Naive B cell (primary cell): ENCODE results near the gene SLC25A33. TPM values are rescaled to one million over a fixed set of nuclear protein-coding genes. Genes with fewer than 3 reads are reported as not detected.

Experiments used
- ATAC-seq, 2 donors: fragments of 150-1000 bp; cut with Tn5 transposase; 2 replicates each; pipeline ENCODE4 v1.10.0; 2021; ENCODE audit warnings: low read depth in 2 of 2, mild to moderate bottlenecking in 2 of 2, moderate library complexity in 2 of 2
- DNase-seq: peaks from one replicate; pipeline ENCODE4 v3.0.0; 2022
- H3K27ac Mint-ChIP-seq, 6 donors: one replicate each; pipeline ENCODE4 v1.8.0; 2020 to 2022; ENCODE audit warnings: mild to moderate bottlenecking in 6 of 6, mixed read lengths in 6 of 6, moderate library complexity in 5 of 6, inconsistent platforms in 2 of 6
- H3K27me3 Mint-ChIP-seq, 3 donors: one replicate each; pipeline ENCODE4 v1.8.0; 2021 to 2022; ENCODE audit warnings: mixed read lengths in 3 of 3, mild to moderate bottlenecking in 1 of 3
- H3K36me3 Mint-ChIP-seq, 2 donors: one replicate each; pipeline ENCODE4 v1.8.0; 2020 to 2022; ENCODE audit warnings: mixed read lengths in 2 of 2, inconsistent platforms in 1 of 2, mild to moderate bottlenecking in 1 of 2
- H3K4me1 Mint-ChIP-seq, 3 donors: one replicate each; pipeline ENCODE4 v1.8.0; 2020 to 2022; ENCODE audit warnings: mixed read lengths in 3 of 3, inconsistent platforms in 1 of 3, mild to moderate bottlenecking in 1 of 3, moderate library complexity in 1 of 3
- H3K4me3 Mint-ChIP-seq, 8 donors: one replicate each; pipeline ENCODE4 v1.8.0; 2020 to 2022; ENCODE audit warnings: mild to moderate bottlenecking in 8 of 8, mixed read lengths in 8 of 8, moderate library complexity in 8 of 8, inconsistent platforms in 2 of 8
- H3K9me3 Mint-ChIP-seq, 7 donors: one replicate each; pipeline ENCODE4 v1.8.0; 2020 to 2022; ENCODE audit warnings: mixed read lengths in 7 of 7, mild to moderate bottlenecking in 5 of 7, inconsistent platforms in 2 of 7, moderate library complexity in 1 of 7
- polyA plus RNA-seq, 6 donors: library from polyadenylated mRNA; unstranded; fragments of 300-500 nt; fragmentation: Illumina TruSeq; gene quantifications; one replicate each; pipeline ENCODE4 v1.2.3, GENCODE V29; 2021; ENCODE audit warnings: low read depth in 6 of 6

Gene SLC25A33
- polyA plus RNA-seq, 6 donors from 2014 or later: 6.3 to 8.7 (median 8.1) TPM

GRCh38 chr1:9593492-9594465 lies 54.5 kb downstream of the SLC25A33 start:
- DNase-seq: peak; percentile 28
- ATAC-seq: peak in 1 of 2 donors; percentile 11

GRCh38 chr1:9594471-9595155 lies 55.3 kb downstream of the SLC25A33 start:
- peaks cover 25 to 45% (median 36%) of the 10 kb centered on the region in 3 donors for H3K4me1 Mint-ChIP-seq
- DNase-seq (no peak), ATAC-seq (no peak)
- no peaks in the 10 kb centered on the region for H3K36me3 Mint-ChIP-seq
- H3K9me3 Mint-ChIP-seq: no peaks in the 10 kb centered on the region
- H3K27ac Mint-ChIP-seq: peak overlapping the region in 1 of 6 donors; percentile 60
- no peak overlapping the region for H3K4me3 Mint-ChIP-seq
- no peaks in the 10 kb centered on the region for H3K27me3 Mint-ChIP-seq

More at GRCh38 chr1:9593492-9594465, 54.5 kb downstream of the SLC25A33 start:
- H3K9me3 Mint-ChIP-seq: no peaks in the 10 kb centered on the region
- H3K4me1 Mint-ChIP-seq: peaks cover 28 to 46% (median 41%) of the 10 kb centered on the region in 3 donors
- peak overlapping the region in 3 of 6 donors; percentile 25 to 62 (median 60) for H3K27ac Mint-ChIP-seq
- no peaks in the 10 kb centered on the region for H3K36me3 Mint-ChIP-seq
- no peaks in the 10 kb centered on the region for H3K27me3 Mint-ChIP-seq
- peak overlapping the region in 5 of 8 donors; percentile 1 to 62 (median 42) for H3K4me3 Mint-ChIP-seq

GRCh38 chr1:9595156-9595967 lies 56.1 kb downstream of the SLC25A33 start:
- ATAC-seq (no peak), DNase-seq (no peak)
- Mint-ChIP-seq H3K36me3 (no peaks in the 10 kb centered on the region), H3K27ac (no peak overlapping the region), H3K4me3 (peak overlapping the region in 1 of 8 donors; percentile 50), H3K4me1 (peaks cover 22 to 37% (median 29%) of the 10 kb centered on the region in 3 donors), H3K27me3 (no peaks in the 10 kb centered on the region), H3K9me3 (no peaks in the 10 kb centered on the region)

- H3K27ac Mint-ChIP-seq: no peak overlapping the region
Measured at GRCh38 chr1:9595968-9596340, 56.7 kb downstream of the SLC25A33 start.

GRCh38 chr1:9596415-9597123 lies 57.3 kb downstream of the SLC25A33 start:
- Mint-ChIP-seq H3K4me1 (peaks cover 12 to 25% (median 17%) of the 10 kb centered on the region in 3 donors), H3K27me3 (no peaks in the 10 kb centered on the region), H3K4me3 (no peak overlapping the region), H3K9me3 (no peaks in the 10 kb centered on the region), H3K27ac (peak overlapping the region in 1 of 6 donors; percentile 73), H3K36me3 (no peaks in the 10 kb centered on the region)
- DNase-seq (no peak), ATAC-seq (no peak)

More at GRCh38 chr1:9595968-9596340, 56.7 kb downstream of the SLC25A33 start:
- ATAC-seq (no peak), DNase-seq (no peak)
- H3K9me3 Mint-ChIP-seq: no peaks in the 10 kb centered on the region
- H3K27me3 Mint-ChIP-seq: no peaks in the 10 kb centered on the region
- peaks cover 16 to 31% (median 23%) of the 10 kb centered on the region in 3 donors for H3K4me1 Mint-ChIP-seq
- no peak overlapping the region for H3K4me3 Mint-ChIP-seq
- H3K36me3 Mint-ChIP-seq: no peaks in the 10 kb centered on the region

GRCh38 chr1:9597361-9598315 lies 58.4 kb downstream of the SLC25A33 start:
- no peak for ATAC-seq
- Mint-ChIP-seq H3K27ac (no peak overlapping the region), H3K4me3 (no peak overlapping the region), H3K4me1 (peaks cover 7 to 16% (median 11%) of the 10 kb centered on the region in 3 donors), H3K36me3 (no peaks in the 10 kb centered on the region), H3K27me3 (no peaks in the 10 kb centered on the region), H3K9me3 (no peaks in the 10 kb centered on the region)
- no peak for DNase-seq

GRCh38 chr1:9598316-9598700 lies 59.0 kb downstream of the SLC25A33 start:
- peaks cover 3 to 9% (median 4%) of the 10 kb centered on the region in 3 donors for H3K4me1 Mint-ChIP-seq
- H3K9me3 Mint-ChIP-seq: no peaks in the 10 kb centered on the region
- no peaks in the 10 kb centered on the region for H3K36me3 Mint-ChIP-seq
- H3K4me3 Mint-ChIP-seq: no peak overlapping the region
- no peaks in the 10 kb centered on the region for H3K27me3 Mint-ChIP-seq
- no peak for ATAC-seq
- no peak for DNase-seq
- H3K27ac Mint-ChIP-seq: no peak overlapping the region

- no peak for DNase-seq
- Mint-ChIP-seq H3K27me3 (no peaks in the 10 kb centered on the region), H3K27ac (no peak overlapping the region), H3K36me3 (no peaks in the 10 kb centered on the region), H3K4me1 (peaks cover 0 to 2% (median 0%) of the 10 kb centered on the region in 3 donors), H3K9me3 (no peaks in the 10 kb centered on the region), H3K4me3 (no peak overlapping the region)
- ATAC-seq: no peak
Measured at GRCh38 chr1:9599741-9600140, 60.5 kb downstream of the SLC25A33 start.

GRCh38 chr1:9600861-9601834 lies 61.9 kb downstream of the SLC25A33 start:
- ATAC-seq: no peak
- H3K27ac Mint-ChIP-seq: no peak overlapping the region
- no peak for DNase-seq

GRCh38 chr1:9601942-9602793 lies 62.9 kb downstream of the SLC25A33 start:
- H3K36me3 Mint-ChIP-seq: no peaks in the 10 kb centered on the region
- no peaks in the 10 kb centered on the region for H3K9me3 Mint-ChIP-seq
- DNase-seq: no peak
- H3K4me3 Mint-ChIP-seq: no peak overlapping the region
- ATAC-seq: no peak
- no peaks in the 10 kb centered on the region for H3K27me3 Mint-ChIP-seq
- peak overlapping the region in 1 of 6 donors; percentile 32 for H3K27ac Mint-ChIP-seq
- H3K4me1 Mint-ChIP-seq: no peaks in the 10 kb centered on the region

More at GRCh38 chr1:9600861-9601834, 61.9 kb downstream of the SLC25A33 start:
- Mint-ChIP-seq H3K4me3 (no peak overlapping the region), H3K36me3 (no peaks in the 10 kb centered on the region), H3K4me1 (no peaks in the 10 kb centered on the region), H3K27me3 (no peaks in the 10 kb centered on the region), H3K9me3 (no peaks in the 10 kb centered on the region)
